Transverse colon (tissue), 4 donors: ENCODE results near the gene THBS2. TPM values are rescaled to one million over a fixed set of nuclear protein-coding genes. Genes with fewer than 3 reads are reported as not detected.

ENCODE experiments used
- DNase-seq: peaks from one replicate; pipeline ENCODE4 v3.0.0-alpha.2; 2019
- H3K27ac ChIP-seq, 4 donors: fragments of 200-600 bp; sonication (generic); 2 replicates each; pipeline ENCODE4 v1.5.1; 2016 to 2018; ENCODE audit warnings: inconsistent platforms in 4 of 4
- H3K27me3 ChIP-seq: fragments of 200-600 bp; sonication (generic); 2 replicates; pipeline ENCODE4 v1.5.1; 2017; ENCODE audit warnings: inconsistent platforms
- H3K36me3 ChIP-seq, 4 donors: fragments of 200-600 bp; sonication (generic); 2 replicates each; pipeline ENCODE4 v1.5.1; 2017 to 2019; ENCODE audit warnings: inconsistent platforms in 4 of 4
- H3K4me1 ChIP-seq, 4 donors: fragments of 200-600 bp; sonication (generic); 2 replicates each; pipeline ENCODE4 v1.5.1; 2017 to 2020; ENCODE audit warnings: inconsistent platforms in 4 of 4
- H3K4me3 ChIP-seq, 4 donors: fragments of 200-600 bp; sonication (generic); 1 replicate in 1 of 4; 2 replicates in 3 of 4; pipeline versions ENCODE4 v1.5.1 to v1.6.1; 2017 to 2019; ENCODE audit warnings: inconsistent platforms in 4 of 4
- H3K9me3 ChIP-seq, 2 donors: fragments of 200-600 bp; sonication (generic); 2 replicates each; pipeline ENCODE4 v1.5.1; 2017 to 2019; ENCODE audit warnings: inconsistent platforms in 2 of 2
- CTCF ChIP-seq, 5 experiments: fragments of 200-600 bp in 3 of 5; fragments of 450-650 bp in 2 of 5; sonication (generic) in 3 of 5; IDR thresholded peaks; 1 replicate in 2 of 5; 2 replicates in 3 of 5; pipeline ENCODE4 v1.5.1; 2016 to 2017; ENCODE audit warnings: antibody characterized with exemption in 5 of 5, inconsistent platforms in 3 of 5, mild to moderate bottlenecking in 2 of 5, moderate library complexity in 1 of 5
- EP300 ChIP-seq: sonication (generic); formaldehyde crosslinking; IDR thresholded peaks from one replicate; pipeline ENCODE4 v1.6.1; 2017; ENCODE audit warnings: antibody characterized with exemption, low read depth
- POLR2A ChIP-seq: fragments of 450-650 bp; IDR thresholded peaks from one replicate; pipeline ENCODE4 v1.6.1; 2016; ENCODE audit warnings: antibody characterized with exemption, mild to moderate bottlenecking, moderate library complexity
- POLR2AphosphoS5 ChIP-seq, 3 donors: sonication (generic); formaldehyde crosslinking; IDR thresholded peaks; one replicate each; pipeline ENCODE4 v1.6.1; 2016; ENCODE audit warnings: antibody characterized with exemption in 3 of 3
- WGBS, 2 donors: methylation state at CpG; one replicate each; pipeline ENCODE4 v1.1.5; 2018; ENCODE audit warnings: low coverage in 1 of 2; 5-methylcytosine and 5-hydroxymethylcytosine counted together
- in situ Hi-C, 4 donors: fragments of 200-750 bp; cut with MboI; loops; one replicate each; pipeline versions ENCODE4 v1.15.0 to v1.15.1; 2017; ENCODE audit warnings: low sequenced_read_pairs in 3 of 4, low pct_ligation_motif_present in 1 of 4, low pct_unique_long_range_greater_than_20kb in 1 of 4
- intact Hi-C: fragments of 100-400 bp; cut with DNase I; formaldehyde crosslinking; loops from one replicate; pipeline ENCODE4 v1.15.1; 2023; ENCODE audit warnings: low total_unique reads
- total RNA-seq, 4 donors: library from RNA; depleted of rRNA; stranded (reverse); fragments of >200 nt; gene quantifications; one replicate each; pipeline ENCODE4 v1.1.0, GENCODE V29; 2016

Gene THBS2
- total RNA-seq, 4 donors from 2014 or later, result 11.5 to 25.5 (median 18.1) TPM

- TF ChIP-seq EP300, result no peak
- TF ChIP-seq POLR2A, result no peak
- no peak for TF ChIP-seq CTCF (IDR thresholded peaks at IDR 0.05)
- TF ChIP-seq POLR2AphosphoS5 (IDR thresholded peaks at IDR 0.05), result no peak
- no peaks in the 10 kb centered on the region for H3K36me3 ChIP-seq
- 83 to 100% methylated on average over 1 to 3 of the region's 3 CpGs for WGBS, 2 donors
- intact Hi-C loops, result no loop called here
- H3K9me3 ChIP-seq, result peaks cover 10 to 13% of the 10 kb centered on the region in 2 donors
- H3K4me3 ChIP-seq, result no peak overlapping the region
- no peaks in the 10 kb centered on the region for H3K27me3 ChIP-seq
- in situ Hi-C loops, result no loop called here
- H3K4me1 ChIP-seq, result peaks cover 5 to 24% (median 22%) of the 10 kb centered on the region in 4 donors
- no peak for DNase-seq
- no peak overlapping the region for H3K27ac ChIP-seq
These were observed 43.0 kb downstream of the THBS2 start for GRCh38 chr6:169210611-169211010.

- intact Hi-C loops (no loop called here), in situ Hi-C loops (no loop called here)
- Histone ChIP-seq H3K27ac (no peak overlapping the region), H3K36me3 (no peaks in the 10 kb centered on the region), H3K9me3 (peaks cover 10 to 13% of the 10 kb centered on the region in 2 donors), H3K4me1 (peaks cover 3 to 8% (median 6%) of the 10 kb centered on the region in 4 donors), H3K27me3 (no peaks in the 10 kb centered on the region), H3K4me3 (no peak overlapping the region)
- no peak for DNase-seq
- no peak for TF ChIP-seq CTCF (IDR thresholded peaks at IDR 0.05)
- TF ChIP-seq POLR2A, result no peak
- TF ChIP-seq EP300, result no peak
- no peak for TF ChIP-seq POLR2AphosphoS5 (IDR thresholded peaks at IDR 0.05)
These were observed 45.6 kb downstream of the THBS2 start for GRCh38 chr6:169208011-169208410.

GRCh38 chr6:169207482-169207881 is 46.2 kb downstream of the THBS2 start:
- no peak overlapping the region for H3K4me3 ChIP-seq
- intact Hi-C loops, result no loop called here
- H3K9me3 ChIP-seq, result peaks cover 10 to 13% of the 10 kb centered on the region in 2 donors
- peaks cover 2 to 3% (median 2%) of the 10 kb centered on the region in 4 donors for H3K4me1 ChIP-seq
- no peak overlapping the region for H3K27ac ChIP-seq
- no peak for TF ChIP-seq EP300
- TF ChIP-seq POLR2AphosphoS5 (IDR thresholded peaks at IDR 0.05), result no peak
- TF ChIP-seq POLR2A, result no peak
- no peak for TF ChIP-seq CTCF (IDR thresholded peaks at IDR 0.05)
- H3K27me3 ChIP-seq, result no peaks in the 10 kb centered on the region
- H3K36me3 ChIP-seq, result no peaks in the 10 kb centered on the region
- no peak for DNase-seq
- in situ Hi-C loops, result no loop called here

- Histone ChIP-seq H3K36me3 (no peaks in the 10 kb centered on the region), H3K9me3 (peaks cover 10 to 13% of the 10 kb centered on the region in 2 donors), H3K4me1 (peaks cover 0 to 3% (median 0%) of the 10 kb centered on the region in 4 donors), H3K27ac (peak overlapping the region in 1 of 4 donors; percentile 27), H3K4me3 (no peak overlapping the region), H3K27me3 (no peaks in the 10 kb centered on the region)
- in situ Hi-C loops (no loop called here), intact Hi-C loops (no loop called here)
- WGBS, 2 donors, result 81% methylated on average over 6 of the region's 6 CpGs; no CpG with 5 or more reads in 1 of the 2 donors
- TF ChIP-seq POLR2AphosphoS5 (IDR thresholded peaks at IDR 0.05) (no peak), POLR2A (no peak), CTCF (IDR thresholded peaks at IDR 0.05) (no peak), EP300 (no peak)
- DNase-seq, result no peak
These were observed 48.2 kb downstream of the THBS2 start for GRCh38 chr6:169205176-169206160.
